Embryonic facial prominence (tissue), 1 donor: ENCODE data around the gene BAZ2B.

Source experiments
- DNase-seq: peaks from one replicate; pipeline ENCODE4 v3.0.0-alpha.2; 2016; ENCODE audit errors: extremely low spot score

BAZ2B gene

GRCh38 chr2:159462201-159462785, 154.1 kb downstream of the BAZ2B start:
- DNase-seq: no peak

- DNase-seq: no peak
Observed at GRCh38 chr2:159461076-159461475, 155.3 kb downstream of the BAZ2B start.

GRCh38 chr2:159460227-159460626, 156.1 kb downstream of the BAZ2B start:
- DNase-seq: no peak

GRCh38 chr2:159459279-159459678, 157.1 kb downstream of the BAZ2B start:
- no peak for DNase-seq

- no peak for DNase-seq
Observed at GRCh38 chr2:159457589-159457988, 158.8 kb downstream of the BAZ2B start.

GRCh38 chr2:159456500-159457426, 159.6 kb downstream of the BAZ2B start:
- no peak for DNase-seq

- no peak for DNase-seq
Observed at GRCh38 chr2:159455330-159455918, 160.9 kb downstream of the BAZ2B start.

GRCh38 chr2:159454185-159454584, 162.2 kb downstream of the BAZ2B start:
- DNase-seq: no peak

- DNase-seq: no peak
Observed at GRCh38 chr2:159450180-159450579, 166.2 kb downstream of the BAZ2B start.

- DNase-seq: no peak
Observed at GRCh38 chr2:159449504-159450124, 166.7 kb downstream of the BAZ2B start.

- DNase-seq: no peak
Observed at GRCh38 chr2:159446817-159447216, 169.5 kb downstream of the BAZ2B start.

GRCh38 chr2:159446201-159446600, 170.1 kb downstream of the BAZ2B start:
- DNase-seq: no peak

- DNase-seq: no peak
Observed at GRCh38 chr2:159445307-159445706, 171.0 kb downstream of the BAZ2B start.

- no peak for DNase-seq
Observed at GRCh38 chr2:159444754-159445153, 171.6 kb downstream of the BAZ2B start.

GRCh38 chr2:159442159-159442852, 174.0 kb downstream of the BAZ2B start:
- DNase-seq: no peak

- no peak for DNase-seq
Observed at GRCh38 chr2:159441182-159441581, 175.2 kb downstream of the BAZ2B start.

- DNase-seq: no peak
Observed at GRCh38 chr2:159439421-159439820, 176.9 kb downstream of the BAZ2B start.

- no peak for DNase-seq
Observed at GRCh38 chr2:159438720-159439353, 177.5 kb downstream of the BAZ2B start.

GRCh38 chr2:159438284-159438683, 178.1 kb downstream of the BAZ2B start:
- DNase-seq: no peak

- no peak for DNase-seq
Observed at GRCh38 chr2:159432610-159433009, 183.7 kb downstream of the BAZ2B start.

GRCh38 chr2:159427048-159427447, 189.3 kb downstream of the BAZ2B start:
- no peak for DNase-seq
